Left cardiac atrium (tissue), 4 donors: Measurements from ENCODE around the gene ZNF497. TPM values are rescaled to one million over a fixed set of nuclear protein-coding genes. Genes with fewer than 3 reads are reported as not detected.
"Not testable (repeated sequence)": the region's sequence is repeated elsewhere in the genome, so short reads cannot be mapped to it uniquely, and the experiment has no call there.

Experiments
- ATAC-seq, 2 donors: fragments of 200-7000 bp; cut with Tn5 transposase; one replicate each; pipeline ENCODE4 v1.9.1; 2020; ENCODE audit warnings: mild to moderate bottlenecking in 2 of 2, moderate library complexity in 2 of 2
- DNase-seq: peaks from one replicate; pipeline ENCODE4 v3.0.0-alpha.2; 2020
- intact Hi-C, 2 donors: fragments of 100-400 bp; cut with DNase I; formaldehyde crosslinking; loops; one replicate each; pipeline versions ENCODE4 v1.14.1 to v1.15.1; 2022 to 2023
- long read RNA-seq: library from polyadenylated mRNA; unstranded; transcript quantifications from one replicate; pipeline ENCODE4 v2.0.0, GENCODE V29; 2021
- total RNA-seq, 2 donors: library from RNA; stranded (reverse); fragmentation: NEBNext Ultra II Directional; extraction: Animal tissue kit (Norgen Biotek cat#: 25700); gene quantifications; one replicate each; pipeline ENCODE4 v1.2.1, GENCODE V29; 2021
- donor health status: DM: no; HTN: yes; CAD: no.
- donor health status: DM: no; HTN: yes; CAD: no; lungs with severe emphysema.
- donor health status: DM: yes; HTN: yes; CAD: no.
- donor health status: Dilated cardiomyopathy.

The ZNF497 gene
- under 1 TPM; 0.37 to 0.41 TPM for total RNA-seq
- long read RNA-seq: 0 reads

DNA sequence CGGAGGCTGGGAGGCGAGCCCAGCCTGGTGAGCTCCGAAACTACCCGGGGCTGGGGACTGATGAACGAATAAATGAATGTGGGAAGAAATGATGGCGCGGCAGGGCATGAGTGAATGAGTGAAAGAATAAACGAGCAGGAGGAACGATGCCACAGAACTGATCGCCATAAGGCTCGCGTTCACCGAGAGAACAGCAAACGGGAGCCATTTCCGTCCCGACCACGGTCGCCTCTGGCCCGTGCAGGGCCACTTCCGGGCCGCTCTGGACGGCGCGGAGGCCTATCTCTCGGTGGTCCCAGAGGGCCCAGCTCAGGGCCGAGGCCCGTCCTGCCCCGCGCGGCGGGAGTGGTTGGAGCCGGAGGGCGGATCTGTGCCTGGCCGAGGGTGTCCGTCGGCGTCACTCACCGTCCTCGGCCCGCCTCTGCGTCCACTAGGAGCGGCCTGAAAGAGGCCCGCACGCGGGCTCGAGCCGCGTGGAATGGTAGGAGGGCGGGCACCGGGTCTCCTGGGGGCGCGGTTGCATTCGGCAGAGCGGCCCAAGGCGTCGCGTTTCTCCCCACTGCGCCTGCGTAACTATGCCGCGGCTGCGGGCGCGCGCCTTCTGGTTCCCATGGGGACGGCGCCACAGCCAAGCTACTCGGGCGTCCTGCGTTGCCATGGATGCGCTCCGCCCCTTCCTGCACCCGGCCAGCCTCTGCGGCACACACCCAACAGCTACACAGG lies at the start of gene ZNF497:
TSS of gene ZNF497 (minus strand) at position 480 of the 723 bp plus-strand sequence. CDS start 5,116 bp downstream, outside the sequence.
- intact Hi-C loops: loop anchor here in 1 of 2 donors (1.0 kb wide), 1 partner anchor 35 kb away; no protein-coding TSS in a partner anchor
- DNase-seq: peak; percentile 99
- ATAC-seq: peak; percentile 96 to 97

DNA sequence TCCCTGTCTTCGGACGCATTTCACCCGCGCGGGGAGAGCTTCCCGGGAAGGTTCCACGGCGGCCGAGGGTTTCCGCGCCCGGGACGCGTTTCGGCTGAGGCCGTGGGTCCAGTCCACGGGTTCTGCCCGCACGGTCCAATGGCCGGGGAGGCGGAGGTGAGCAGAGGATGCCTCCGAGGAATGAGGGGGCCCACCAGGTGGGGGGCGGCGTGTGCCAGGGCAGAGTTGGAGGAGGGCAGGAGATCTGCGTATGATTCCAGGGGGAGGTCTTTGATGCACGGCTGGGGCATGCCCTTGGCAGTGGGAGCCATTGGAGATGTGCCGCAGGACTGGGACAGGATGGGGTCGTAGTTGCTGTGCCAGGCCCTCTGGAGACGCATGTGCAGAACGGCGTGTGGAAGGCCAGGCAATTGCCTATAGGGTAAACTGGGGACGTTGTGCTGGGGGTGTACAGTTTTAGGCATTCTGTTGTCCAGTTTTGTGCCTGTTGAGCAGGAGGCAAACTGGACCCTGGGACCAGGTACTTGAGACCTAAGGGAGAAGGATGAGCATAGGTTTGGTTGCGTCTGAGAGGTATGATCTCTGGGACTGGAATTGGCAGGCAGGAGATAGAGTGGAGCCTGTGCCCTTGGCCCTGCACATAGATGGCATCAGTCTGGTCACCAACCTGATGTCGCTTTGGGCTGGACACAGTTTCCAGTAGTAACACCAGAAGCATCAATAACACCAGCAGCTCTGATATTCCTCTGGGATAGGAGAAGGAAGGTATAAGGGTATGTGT lies 46.6 kb upstream of the ZNF497 start:
- peak; percentile 38 to 47 for ATAC-seq
- intact Hi-C loops: no loop called here
- no peak for DNase-seq

DNA sequence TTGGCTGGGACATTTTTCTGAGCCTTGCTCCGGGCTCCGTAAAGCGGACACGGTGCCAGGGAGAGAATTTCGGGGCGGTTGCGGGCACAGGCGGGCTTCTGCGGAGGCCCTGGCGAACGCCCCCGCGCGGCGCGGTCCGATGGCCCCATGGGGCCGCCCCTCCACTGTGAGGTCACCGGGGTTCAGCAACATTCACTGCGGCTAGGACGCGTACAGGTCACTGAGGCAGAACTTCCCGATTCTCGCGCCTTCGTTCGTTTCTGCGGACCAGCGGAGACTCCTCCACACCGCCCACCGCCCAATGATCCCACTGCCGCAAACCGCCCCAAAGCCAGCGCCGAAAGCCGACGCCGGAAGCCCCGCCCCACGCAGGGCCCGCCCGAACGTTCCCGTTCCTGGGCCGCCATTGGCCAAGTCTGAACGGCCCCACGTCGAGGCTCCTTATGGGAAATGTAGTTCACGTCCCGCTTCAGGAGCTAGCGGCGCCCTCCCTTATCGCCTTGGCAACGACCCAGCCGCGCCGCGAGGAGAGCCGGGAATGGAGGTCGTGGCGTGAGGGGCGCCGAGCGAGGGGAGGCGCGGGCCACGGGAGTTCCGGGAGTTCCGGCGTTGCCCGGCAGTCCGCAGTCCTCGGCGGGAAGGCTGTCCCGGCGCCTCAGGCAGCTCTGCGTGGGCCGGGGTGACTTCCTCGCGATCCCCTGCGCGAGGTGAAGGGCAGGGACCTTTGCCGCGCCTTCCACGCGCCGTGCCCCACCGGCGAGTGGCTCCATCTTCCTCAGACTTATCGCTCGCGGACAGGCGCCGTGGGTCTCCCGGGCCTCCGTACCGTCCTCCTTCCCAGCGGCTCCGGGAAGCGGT lies 45.8 kb upstream of the ZNF497 start, which contains the start of gene ZNF584:
TSS of gene ZNF584 (plus strand) at position 498 of the 858 bp plus-strand sequence. CDS start 499 bp downstream, outside the sequence.
- peak; percentile 98 to 99 for ATAC-seq
- peak; percentile 98 for DNase-seq
- intact Hi-C loops: no loop called here

DNA sequence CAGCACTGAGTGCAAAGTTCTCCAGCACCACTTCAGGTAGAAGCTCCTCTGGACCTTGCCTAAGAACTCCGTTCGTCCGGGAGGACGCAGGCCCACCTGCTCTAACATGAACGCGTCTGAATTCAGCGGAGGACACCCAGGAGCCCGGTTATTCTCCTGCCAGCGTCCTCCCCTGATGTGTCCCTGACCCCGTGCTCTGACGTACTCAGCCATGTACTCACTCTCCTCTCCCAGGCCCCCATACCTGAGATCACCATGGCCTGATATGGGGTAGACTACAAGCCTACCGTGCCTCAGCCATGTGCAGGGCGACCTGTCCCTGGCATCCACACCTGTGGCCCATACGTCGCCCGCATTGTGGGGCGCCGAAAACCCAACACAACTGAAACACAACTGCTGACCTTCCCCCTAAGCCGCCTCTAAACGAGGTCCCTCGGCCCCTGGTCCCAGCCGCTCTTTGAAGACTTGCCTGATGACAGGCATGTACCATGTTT lies 45.2 kb upstream of the ZNF497 start:
- intact Hi-C loops: no loop called here
- DNase-seq (no peak), ATAC-seq (peak in 1 of 2 donors; percentile 9)

DNA sequence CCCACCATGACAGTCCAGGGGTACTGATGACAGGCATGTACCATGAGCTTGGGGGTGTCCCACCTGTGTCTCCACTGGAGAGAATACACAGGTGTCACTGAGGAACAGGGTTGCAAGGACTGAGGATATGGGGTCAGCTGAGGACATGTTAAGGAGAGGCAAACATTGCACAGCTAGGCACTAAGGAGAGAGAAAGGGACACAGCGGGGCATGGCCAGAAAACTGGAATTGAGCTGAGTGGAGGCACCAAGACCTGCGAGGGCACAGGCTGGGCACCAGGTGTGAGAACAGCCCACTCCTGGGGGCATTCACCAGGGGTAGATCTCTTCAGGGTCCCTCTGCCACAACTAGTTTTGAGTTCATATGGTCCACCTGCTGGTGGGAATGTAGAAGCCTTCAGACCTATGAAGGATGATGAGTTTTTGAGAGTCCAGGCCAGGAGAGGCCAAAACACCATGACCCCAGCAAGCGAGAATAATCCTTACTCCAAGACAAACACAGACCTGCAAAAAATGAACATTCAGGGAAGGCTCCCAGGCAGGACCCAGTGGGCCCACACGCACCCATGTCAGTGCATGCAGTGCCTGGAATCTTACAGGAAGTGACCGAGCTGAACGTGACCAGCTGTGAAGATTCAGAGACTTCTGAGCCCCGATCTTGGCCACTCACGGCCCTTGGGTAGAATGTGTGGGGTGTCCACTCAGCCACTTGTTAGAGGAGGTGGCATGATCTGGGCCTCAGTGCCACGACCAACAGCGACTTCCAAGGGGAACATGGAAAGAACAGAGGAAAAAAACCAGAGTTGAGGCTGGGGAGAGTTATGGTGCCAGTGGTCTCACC lies 44.5 kb upstream of the ZNF497 start:
- no peak for ATAC-seq
- DNase-seq: no peak
- intact Hi-C loops: no loop called here

DNA sequence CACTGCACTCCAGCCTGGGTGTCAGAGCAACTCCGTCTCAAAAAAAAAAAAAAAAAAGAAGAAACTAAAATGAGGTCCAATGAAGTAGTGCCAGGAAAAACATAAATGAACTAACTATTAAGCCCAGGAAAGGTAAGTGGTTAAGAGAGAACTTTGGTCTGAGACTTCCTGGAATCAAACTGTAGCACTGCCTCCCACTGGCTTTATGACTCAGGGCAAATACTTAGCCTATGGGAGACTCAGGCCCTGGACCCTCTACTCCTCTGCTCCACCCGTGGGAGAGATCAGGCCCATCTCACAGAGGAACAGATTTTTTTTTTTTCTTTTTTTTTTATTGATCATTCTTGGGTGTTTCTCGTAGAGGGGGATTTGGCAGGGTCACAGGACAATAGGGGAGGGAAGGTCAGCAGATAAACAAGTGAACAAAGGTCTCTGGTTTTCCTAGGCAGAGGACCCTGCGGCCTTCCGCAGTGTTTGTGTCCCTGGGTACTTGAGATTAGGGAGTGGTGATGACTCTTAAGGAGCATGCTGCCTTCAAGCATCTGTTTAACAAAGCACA lies 41.4 kb upstream of the ZNF497 start:
- ATAC-seq, DNase-seq, intact Hi-C loops: not testable (repeated sequence)

DNA sequence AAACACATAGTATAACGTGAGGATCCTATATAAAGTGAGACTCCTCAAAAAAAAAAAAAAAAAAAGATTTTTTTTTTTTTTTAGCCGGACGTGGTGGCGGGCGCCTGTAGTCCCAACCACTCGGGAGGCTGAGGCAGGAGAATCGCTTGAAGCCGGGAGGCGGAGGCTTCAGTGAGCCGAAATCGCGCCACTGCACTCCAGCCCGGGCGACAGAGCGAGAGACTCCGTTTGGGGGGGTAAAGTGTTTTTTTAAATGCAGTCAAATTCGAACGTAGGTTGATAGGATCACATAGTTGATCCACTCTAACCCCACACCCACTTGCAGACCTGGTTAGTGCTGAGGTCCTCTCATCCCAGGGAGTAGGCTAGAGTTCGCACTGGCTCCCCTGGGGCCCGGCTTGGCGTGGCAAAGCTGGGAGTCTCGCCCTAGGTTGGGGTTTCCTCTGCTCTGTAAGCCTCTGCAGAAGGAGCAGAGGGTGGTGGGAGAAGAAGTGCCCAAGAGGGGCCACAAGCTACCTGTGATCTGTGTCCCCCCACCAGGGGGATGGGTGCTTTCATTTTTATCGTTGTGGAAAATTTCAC lies 39.4 kb upstream of the ZNF497 start:
- no peak for ATAC-seq
- intact Hi-C loops: no loop called here
- DNase-seq: no peak

DNA sequence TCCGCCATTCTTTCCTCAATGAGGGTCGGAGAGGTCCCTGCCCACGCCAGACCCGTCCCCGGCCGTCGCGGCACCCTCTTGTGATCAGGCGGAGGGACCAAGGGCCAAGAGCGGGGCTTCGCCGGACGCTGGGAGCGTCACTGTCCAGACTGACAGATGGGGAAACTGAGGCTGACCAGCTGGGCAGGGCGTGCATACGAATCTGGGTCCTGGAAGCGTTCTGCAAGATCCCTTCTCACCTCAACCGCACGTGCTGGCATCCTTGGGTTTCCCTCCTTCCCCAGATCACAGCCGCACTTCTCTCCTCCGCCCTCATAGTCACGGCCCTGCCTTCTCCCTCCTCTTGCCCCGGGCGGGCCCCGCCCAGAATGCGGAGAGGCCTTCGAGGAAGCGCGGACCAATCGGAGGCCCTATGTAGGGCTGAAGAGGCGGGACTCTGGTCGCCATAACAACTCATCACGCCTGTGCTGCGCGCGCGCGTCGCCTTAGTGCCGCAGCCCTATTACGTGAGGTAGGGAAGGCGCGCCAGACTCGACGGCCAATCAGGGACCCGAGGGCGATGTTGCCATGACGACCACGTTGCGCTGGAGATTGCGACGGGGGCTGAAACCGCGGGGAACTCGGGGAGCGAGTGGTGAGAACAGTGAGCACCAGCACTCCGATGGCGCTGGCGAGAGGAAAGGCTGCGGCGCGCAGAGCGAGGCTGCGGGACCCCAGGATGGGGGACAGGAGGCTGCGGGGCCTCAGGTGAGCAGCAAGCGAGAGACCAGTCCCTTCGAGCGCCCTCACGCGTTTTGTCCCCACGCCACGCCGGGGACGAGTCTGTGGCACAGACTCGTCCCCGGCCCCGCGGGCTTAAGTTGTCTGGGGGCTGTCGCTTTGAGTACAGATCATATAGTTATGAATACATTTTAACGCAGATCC lies 38.6 kb upstream of the ZNF497 start:
- intact Hi-C loops: no loop called here
- ATAC-seq: peak; percentile 99 to 100
- peak; percentile 100 for DNase-seq

DNA sequence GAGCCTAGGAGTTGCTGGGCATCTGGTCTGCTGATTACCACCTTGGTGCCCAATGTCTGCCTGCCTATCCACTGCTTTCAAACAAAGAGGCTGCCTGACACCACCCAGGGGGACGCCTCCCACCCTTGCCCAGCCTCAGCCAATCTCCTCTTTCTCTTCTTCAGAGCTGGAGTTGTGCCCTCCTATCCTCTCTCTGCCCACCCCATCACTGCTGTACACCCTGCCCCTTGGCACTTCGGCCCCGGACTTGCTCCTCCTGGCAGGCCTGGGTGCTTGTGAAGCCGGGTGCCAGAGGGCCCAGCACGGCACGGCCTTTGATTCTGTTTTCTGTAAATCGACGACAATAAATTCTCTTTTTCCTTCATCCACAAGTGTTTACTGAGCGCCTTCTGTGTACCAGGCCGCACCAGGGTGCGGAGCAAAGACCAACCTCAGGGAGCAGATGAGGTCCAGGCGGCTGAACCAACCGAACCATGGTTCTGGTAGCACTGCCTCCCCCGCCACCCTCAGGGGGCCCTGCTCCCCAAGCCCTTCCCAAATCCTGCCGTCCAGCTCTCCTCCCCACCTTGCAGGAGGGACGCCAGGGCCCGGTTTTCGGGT lies 37.9 kb upstream of the ZNF497 start:
- DNase-seq: no peak
- intact Hi-C loops: no loop called here
- ATAC-seq: peak in 1 of 2 donors; percentile 3

DNA sequence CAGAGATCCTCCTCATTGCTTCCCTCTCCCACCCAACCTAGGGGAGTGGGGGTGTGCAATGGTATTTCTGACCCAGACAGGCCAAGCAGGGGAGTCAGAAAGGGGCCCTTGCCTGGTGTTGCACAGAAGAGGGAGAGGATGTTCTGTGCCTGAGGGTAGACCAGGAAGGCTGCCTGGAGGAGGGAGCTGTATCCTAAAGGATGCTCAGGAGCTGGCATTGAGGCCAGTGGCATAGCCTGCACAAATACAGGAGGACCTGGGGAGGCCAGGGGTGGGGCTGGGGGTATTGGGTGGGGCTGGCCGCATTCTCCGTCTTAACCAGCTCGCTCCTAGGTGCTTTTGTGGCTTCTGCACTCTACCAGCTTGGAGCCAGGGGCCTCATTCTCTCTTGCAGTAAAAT lies 37.4 kb upstream of the ZNF497 start:
- intact Hi-C loops: no loop called here
- no peak for DNase-seq
- ATAC-seq: no peak

DNA sequence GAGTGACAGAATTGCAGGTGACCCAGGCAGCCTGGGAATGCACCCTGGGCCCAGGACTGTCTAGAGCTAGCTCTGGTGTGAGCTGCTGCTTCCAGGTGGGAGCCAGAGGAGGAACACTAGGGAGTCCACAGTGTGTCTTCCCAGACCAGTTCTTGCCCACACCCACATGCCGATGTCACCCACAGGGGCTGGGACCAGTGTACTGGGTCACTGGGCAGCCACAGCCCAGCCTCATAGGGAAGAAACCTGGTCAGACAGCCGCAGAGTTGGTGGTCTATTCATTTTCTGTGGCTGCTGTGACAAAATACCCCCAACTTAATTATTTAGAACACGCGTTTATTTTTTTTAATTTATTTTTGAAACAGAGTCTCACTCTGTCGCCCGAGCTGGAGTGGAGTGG lies 36.0 kb upstream of the ZNF497 start:
- no peak for ATAC-seq
- no peak for DNase-seq
- intact Hi-C loops: no loop called here

DNA sequence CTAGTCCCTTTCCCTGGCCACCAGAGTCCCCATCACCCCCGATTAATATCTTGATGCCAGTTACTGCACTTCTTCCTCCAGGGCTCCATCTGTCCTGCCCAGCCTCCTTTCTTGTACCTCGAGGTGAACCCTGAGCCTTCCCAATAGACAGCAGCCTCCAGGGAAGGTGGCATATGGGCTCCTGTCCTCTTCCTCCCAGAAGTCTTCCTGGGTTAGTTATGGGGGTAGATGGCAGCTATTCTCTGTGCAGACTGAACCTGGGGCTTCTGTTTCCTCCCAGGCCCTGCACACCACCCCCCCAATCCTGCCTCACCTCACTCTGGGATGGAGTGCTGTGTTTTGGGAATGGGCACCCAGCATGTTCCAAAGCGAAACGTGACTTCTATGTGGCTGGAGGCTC lies 35.5 kb upstream of the ZNF497 start:
- intact Hi-C loops: no loop called here
- ATAC-seq: no peak
- no peak for DNase-seq

DNA sequence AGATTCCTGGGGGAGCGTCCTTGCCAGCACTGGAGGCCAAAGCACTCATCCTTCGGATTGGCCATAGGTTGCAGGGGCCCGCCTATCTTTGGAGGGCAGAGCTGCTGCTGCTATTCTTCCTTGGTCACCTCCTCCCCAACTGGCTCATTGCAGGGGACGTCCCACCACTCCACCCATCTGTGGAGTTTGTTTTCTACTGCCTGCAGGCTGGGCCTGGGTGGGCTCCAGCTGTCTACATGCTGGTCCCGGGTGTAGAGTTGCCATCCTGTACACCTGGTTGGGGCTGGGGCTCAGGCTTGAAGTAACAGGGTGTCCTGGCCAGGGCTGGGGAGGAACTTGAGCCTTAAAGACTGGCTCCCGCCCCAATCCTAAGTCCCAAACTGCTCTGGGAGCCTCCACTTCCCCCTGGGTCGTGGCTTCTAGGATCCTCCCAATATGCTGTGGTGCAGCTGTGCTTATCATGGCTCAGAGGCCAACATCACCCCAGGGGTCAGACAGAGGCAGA lies 35.0 kb upstream of the ZNF497 start:
- DNase-seq: no peak
- intact Hi-C loops: no loop called here
- no peak for ATAC-seq

DNA sequence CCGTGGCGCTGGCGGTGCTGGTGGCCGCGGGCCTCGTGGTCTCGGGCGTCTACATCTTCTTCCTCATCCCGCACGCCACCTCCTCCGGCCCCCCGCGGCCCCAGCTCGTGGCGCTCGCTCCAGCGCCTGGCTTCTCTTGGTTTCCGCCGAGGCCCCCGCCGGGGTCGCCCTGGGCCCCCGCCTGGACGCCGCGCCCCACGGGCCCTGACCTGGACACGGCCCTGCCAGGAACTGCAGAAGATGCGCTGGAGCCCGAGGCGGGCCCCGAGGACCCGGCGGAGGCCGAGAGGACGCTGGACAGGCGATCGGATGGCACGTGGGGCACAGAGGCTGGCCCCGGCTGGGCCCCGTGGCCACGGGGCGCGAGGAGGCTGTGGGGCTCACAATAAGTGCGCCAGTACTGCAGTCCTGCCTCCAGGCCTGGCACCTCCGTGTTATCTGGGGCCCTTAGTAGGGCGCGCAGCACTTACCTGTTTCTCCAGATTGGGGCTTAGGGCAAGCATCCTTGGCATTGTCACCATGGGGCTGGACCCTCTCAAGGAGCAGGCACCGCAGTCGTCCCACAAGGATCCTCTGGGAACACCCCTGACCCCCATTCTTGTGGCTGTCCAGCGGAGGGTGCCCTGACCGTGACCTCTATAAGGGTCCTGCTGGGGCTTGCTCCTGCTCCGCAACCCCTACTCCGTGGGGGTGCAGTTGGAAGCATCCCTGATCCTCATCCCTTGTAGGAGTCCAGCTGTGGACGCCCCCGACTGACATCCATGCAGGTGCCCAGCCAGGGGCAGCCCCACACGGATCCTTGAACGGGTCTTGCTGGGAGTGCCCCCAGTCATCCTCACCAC lies 34.4 kb upstream of the ZNF497 start:
- no peak for ATAC-seq
- no peak for DNase-seq
- intact Hi-C loops: no loop called here

DNA sequence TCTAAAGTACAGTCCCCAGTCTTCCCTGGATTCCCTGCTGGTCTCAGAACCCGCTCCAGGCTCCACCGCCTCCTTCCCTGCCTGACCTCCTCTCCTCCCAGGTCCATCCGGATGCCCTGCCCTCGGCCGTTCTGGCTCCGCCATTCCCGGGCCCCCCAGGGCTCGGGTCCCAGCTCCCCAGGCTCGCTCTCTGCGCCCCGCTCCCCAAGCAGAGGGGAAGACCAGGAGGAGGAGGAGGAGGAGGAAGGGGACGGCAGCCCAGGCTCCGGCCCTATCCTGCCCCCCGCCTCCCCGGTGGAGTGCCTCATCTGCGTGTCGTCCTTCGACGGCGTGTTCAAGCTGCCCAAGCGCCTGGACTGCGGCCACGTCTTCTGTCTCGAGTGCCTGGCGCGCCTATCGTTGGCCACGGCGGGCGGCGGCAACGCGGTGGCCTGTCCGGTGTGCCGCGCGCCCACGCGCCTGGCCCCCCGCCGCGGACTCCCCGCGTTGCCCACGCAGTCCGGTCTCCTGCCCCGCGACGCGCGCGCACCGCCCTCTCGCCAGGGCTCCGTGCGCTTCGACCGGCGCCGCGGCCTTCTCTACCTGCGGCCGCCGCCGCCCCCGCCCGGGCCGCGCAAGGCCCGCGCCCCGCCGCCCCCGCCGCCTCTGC lies 33.6 kb upstream of the ZNF497 start:
- DNase-seq: no peak
- intact Hi-C loops: no loop called here
- ATAC-seq: peak; percentile 1 to 3
